ENCODE results near the gene TNFAIP8. TPM values are rescaled to one million over a fixed set of nuclear protein-coding genes. Genes with fewer than 3 reads are reported as not detected.
A peak's percentile ranks its signal among the peaks of the same experiment; 100 is the strongest.

Gene TNFAIP8
- total and polyA plus RNA-seq, 9 of the 15 experiments (the other 6 are each of a cell fraction or from before 2014, with no cell fraction given) = 29.9 to 52.2 (median 44.8) TPM

DNA sequence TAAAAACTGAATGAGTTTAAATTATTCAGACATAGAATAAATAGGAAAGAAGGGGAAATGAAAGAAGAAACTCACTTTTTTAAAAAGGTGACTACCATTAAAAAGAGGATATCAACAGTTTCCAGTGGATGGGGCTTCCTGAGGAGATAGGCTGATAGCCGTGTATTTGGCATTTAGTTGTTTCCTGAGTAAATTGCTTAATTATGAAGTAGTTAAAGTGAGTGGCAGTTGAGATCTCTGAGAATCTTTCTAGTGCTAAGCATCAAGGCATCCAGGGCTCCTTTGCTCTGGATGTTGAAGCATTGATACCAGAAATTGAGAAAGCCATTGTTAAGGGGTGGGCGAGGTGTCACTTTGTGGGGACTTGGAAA lies 2.7 kb downstream of the TNFAIP8 start:
- TF ChIP-seq TAF15 (IDR thresholded peaks at IDR 0.05; ENCODE audit: low read depth, low read length) (no peak), NRF1 (conservative IDR thresholded peaks at IDR 0.05 in 1 of 2, IDR thresholded peaks at IDR 0.05 in 1 of 2) (no peak), BMI1 (IDR thresholded peaks at IDR 0.05; ENCODE audit: low read length) (no peak)
- TF ChIP-seq, protein P1, sequence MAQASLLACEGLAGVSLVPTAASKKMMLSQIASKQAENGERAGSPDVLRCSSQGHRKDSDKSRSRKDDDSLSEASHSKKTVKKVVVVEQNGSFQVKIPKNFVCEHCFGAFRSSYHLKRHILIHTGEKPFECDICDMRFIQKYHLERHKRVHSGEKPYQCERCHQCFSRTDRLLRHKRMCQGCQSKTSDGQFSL (CRISPR knock-in tag; IDR thresholded peaks at IDR 0.05) = 0 out of 2 replicates have a peak, but pooled peaks have one; percentile 31
- TF ChIP-seq, protein P1 (tag; IDR thresholded peaks at IDR 0.05) = no peak
- ChIA-PET CTCF (ENCODE audit: low intra/inter-chr PET ratio) (no interaction called here), POLR2A (interaction anchor here (1.0 kb wide), 1 partner anchor 8 kb away, joined by 4 read pairs; no protein-coding TSS in a partner anchor)
- no peaks in the 10 kb centered on the region for H3K9me3 ChIP-seq (replicated peaks; ENCODE audit: control insufficient read depth, insufficient read depth, low read depth, low read length)
- no peaks in the 10 kb centered on the region for H3K27me3 ChIP-seq (ENCODE audit: control insufficient read depth in 2 of 2, insufficient read depth in 2 of 2, low read length in 2 of 2)
- H3K9me1 ChIP-seq (ENCODE audit: control insufficient read depth, insufficient read depth, low read length) = peaks cover 3% of the 10 kb centered on the region
- H3K4me3 ChIP-seq = no peak overlapping the region
- in situ Hi-C loops (cut with MboI) (no loop called here), intact Hi-C loops (cut with micrococcal nuclease) (no loop called here)
- H3K79me2 ChIP-seq (ENCODE audit: control insufficient read depth, insufficient read depth, low read length) = peaks cover 63% of the 10 kb centered on the region
- no peak overlapping the region for H2AFZ ChIP-seq (ENCODE audit: low read depth, low read length)
- no peaks in the 10 kb centered on the region for H4K20me1 ChIP-seq (replicated peaks; ENCODE audit: control insufficient read depth, insufficient read depth, low read length)
- FAIRE-seq = no peak
- H3K4me1 ChIP-seq (replicated peaks in 1 of 2; ENCODE audit: control insufficient read depth in 2 of 2, insufficient read depth in 2 of 2, low read length in 2 of 2) = peaks cover 0 to 56% of the 10 kb centered on the region in 2 experiments; a peak in 4 of 5 replicates
- no peak overlapping the region for H3K9ac ChIP-seq (ENCODE audit: insufficient read depth in 1 of 2, low read depth in 2 of 2, low read length in 2 of 2)
- no TSS peak for BruUV-seq (replicated peaks)
- WGBS (ENCODE audit: insufficient coverage, low coverage, missing lambda C conversion rate) = 47% methylated on average over 2 of the region's 2 CpGs
- ATAC-seq = no peak
- no peak for DNase-seq (ENCODE audit: extremely low read depth in 1 of 4, low spot score in 3 of 4)
- 0 out of 2 replicates have a peak overlapping the region, but pooled peaks have one; percentile 1 for H3K4me2 ChIP-seq (ENCODE audit: insufficient read depth, low read length)
- H3K36me3 ChIP-seq (ENCODE audit: control insufficient read depth, insufficient read depth, low read length) = no peaks in the 10 kb centered on the region; the same call in 1 of the 3 replicates
- H3K27ac ChIP-seq (ENCODE audit: extremely low read depth, low read depth, low read length) = no peak overlapping the region
